Activated CD4-positive, alpha-beta T cell treated with anti-CD3 and anti-CD28 coated beads for 36 hours (primary cell): ENCODE data around the gene ULK3. TPM values are rescaled to one million over a fixed set of nuclear protein-coding genes. Genes with fewer than 3 reads are reported as not detected.
A peak's percentile ranks its signal among the peaks of the same experiment; 100 is the strongest.

Experiments
- ATAC-seq: fragments of 200-7000 bp; cut with Tn5 transposase; one replicate; pipeline ENCODE4 v1.10.0; 2021; ENCODE audit warnings: mild to moderate bottlenecking, moderate library complexity
- CTCF ChIA-PET: fragments of 350-600 bp; sonication (Branson Sonifier 250); formaldehyde crosslinking; loops from one replicate; lab custom pipeline; 2021; ENCODE audit warnings: antibody characterized with exemption; lab: Charles Lee
- POLR2A ChIA-PET: fragments of 350-600 bp; sonication (Branson Sonifier 250); formaldehyde crosslinking; loops from one replicate; lab custom pipeline; 2021; ENCODE audit warnings: antibody characterized with exemption, inconsistent platforms; lab: Charles Lee
- DNase-seq: peaks from one replicate; pipeline ENCODE4 v3.0.0-alpha.2; 2020
- H3K27ac Mint-ChIP-seq: one replicate; pipeline ENCODE4 v1.8.0; 2021; ENCODE audit warnings: mixed read lengths
- H3K27me3 Mint-ChIP-seq: one replicate; pipeline ENCODE4 v1.8.0; 2021; ENCODE audit warnings: mixed read lengths
- H3K36me3 Mint-ChIP-seq: one replicate; pipeline ENCODE4 v1.8.0; 2021; ENCODE audit warnings: low read depth, mixed read lengths
- H3K4me1 Mint-ChIP-seq: one replicate; pipeline ENCODE4 v1.8.0; 2021; ENCODE audit warnings: mixed read lengths
- H3K4me3 Mint-ChIP-seq: one replicate; pipeline ENCODE4 v1.8.0; 2021; ENCODE audit warnings: mild to moderate bottlenecking, moderate library complexity, mixed read lengths
- H3K9me3 Mint-ChIP-seq: one replicate; pipeline ENCODE4 v1.8.0; 2021; ENCODE audit warnings: low read depth, mixed read lengths
- intact Hi-C, 2 experiments: fragments of 100-400 bp; cut with DNase I in 1 of 2; cut with micrococcal nuclease in 1 of 2; formaldehyde crosslinking; loops; one replicate each; pipeline versions ENCODE4 v1.14.2 to v1.15.1; 2022 to 2024; cut with DNase I, micrococcal nuclease
- total RNA-seq, 2 experiments: library from RNA; stranded (reverse); gene quantifications; one replicate each; pipeline ENCODE4 v1.2.3, GENCODE V29; 2021

Gene ULK3
- total RNA-seq, 2 experiments from 2014 or later = 40.3 to 45.2 TPM

GRCh38 chr15:74791667-74792066 is 51.3 kb downstream of the ULK3 start:
- ATAC-seq (no peak), DNase-seq (no peak)
- ChIA-PET CTCF (interaction anchor here (0.7 to 22.1 kb wide), 6 partner anchors 9 to 744 kb away, joined by 3 to 743 read pairs (median 3); partner anchors contain the start of gene CSK), POLR2A (no interaction called here)
- peaks cover 89% of the 10 kb centered on the region for H3K4me1 Mint-ChIP-seq
- H3K36me3 Mint-ChIP-seq = peaks cover 61% of the 10 kb centered on the region
- H3K4me3 Mint-ChIP-seq = peak overlapping the region; percentile 89
- no peaks in the 10 kb centered on the region for H3K27me3 Mint-ChIP-seq
- peak overlapping the region; percentile 88 for H3K27ac Mint-ChIP-seq
- H3K9me3 Mint-ChIP-seq = no peaks in the 10 kb centered on the region
- intact Hi-C loops = no loop called here

GRCh38 chr15:74791007-74791406 is 51.9 kb downstream of the ULK3 start:
- intact Hi-C loops = no loop called here

GRCh38 chr15:74790080-74790916 is 52.7 kb downstream of the ULK3 start:
- CTCF ChIA-PET = interaction anchor here (0.6 to 22.1 kb wide), 7 partner anchors 9 to 158 kb away, joined by 3 to 743 read pairs (median 4); partner anchors contain the start of genes CSK and EDC3
- intact Hi-C loops = no loop called here
- no peak for ATAC-seq
- Mint-ChIP-seq H3K36me3 (peaks cover 65% of the 10 kb centered on the region), H3K27ac (peak overlapping the region; percentile 100), H3K9me3 (no peaks in the 10 kb centered on the region), H3K4me1 (peaks cover 79% of the 10 kb centered on the region), H3K27me3 (no peaks in the 10 kb centered on the region), H3K4me3 (peak overlapping the region; percentile 89)
- POLR2A ChIA-PET = interaction anchor here (0.6 to 1.2 kb wide), 4 partner anchors 10 to 136 kb away, joined by 3 to 4 read pairs (median 3); no protein-coding TSS in a partner anchor
- peak; percentile 74 for DNase-seq

More at GRCh38 chr15:74791007-74791406, 51.9 kb downstream of the ULK3 start:
- H3K4me3 Mint-ChIP-seq = peak overlapping the region; percentile 89
- no peak for DNase-seq
- ATAC-seq = no peak
- peaks cover 84% of the 10 kb centered on the region for H3K4me1 Mint-ChIP-seq
- H3K36me3 Mint-ChIP-seq = peaks cover 60% of the 10 kb centered on the region
- no peaks in the 10 kb centered on the region for H3K27me3 Mint-ChIP-seq
- ChIA-PET POLR2A (interaction anchor here (0.6 to 1.2 kb wide), 4 partner anchors 9 to 137 kb away, joined by 3 to 4 read pairs (median 3); no protein-coding TSS in a partner anchor), CTCF (interaction anchor here (0.8 to 22.1 kb wide), 6 partner anchors 8 to 159 kb away, joined by 3 to 743 read pairs (median 4); partner anchors contain the start of gene CSK)
- H3K27ac Mint-ChIP-seq = peak overlapping the region; percentile 88
- no peaks in the 10 kb centered on the region for H3K9me3 Mint-ChIP-seq

DNA sequence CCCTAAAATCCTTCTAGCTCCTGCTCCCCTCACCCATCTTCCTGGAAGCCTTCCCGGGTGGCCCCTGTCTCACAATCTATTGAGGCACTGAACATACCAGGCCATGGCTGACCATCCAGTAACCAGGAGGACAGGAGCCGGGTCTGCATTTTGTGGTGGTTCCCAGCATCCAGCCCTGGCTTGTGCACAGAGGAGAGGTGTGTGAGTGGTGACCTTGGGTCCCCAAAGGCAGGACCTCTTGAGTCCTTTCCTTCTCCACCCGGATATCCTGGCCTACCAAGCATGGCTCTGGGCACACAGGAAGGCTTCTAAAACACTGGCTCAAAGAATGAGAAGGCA is 53.2 kb downstream of the ULK3 start:
- H3K4me1 Mint-ChIP-seq = peaks cover 76% of the 10 kb centered on the region

GRCh38 chr15:74789171-74789631 is 53.8 kb downstream of the ULK3 start:
- ATAC-seq (no peak), DNase-seq (peak; percentile 63)
- POLR2A ChIA-PET = no interaction called here
- H3K4me1 Mint-ChIP-seq = peaks cover 73% of the 10 kb centered on the region
- intact Hi-C loops = loop anchor here (5.0 to 10.0 kb wide), 8 partner anchors 83 to 848 kb away; partner anchors contain the start of genes C15orf39 (in 1 of the 2), PML (in 1 of the 2), SCAMP2 (in 1 of the 2) and STOML1 (in 1 of the 2)
- H3K27ac Mint-ChIP-seq = peak overlapping the region; percentile 100
- peak overlapping the region; percentile 89 for H3K4me3 Mint-ChIP-seq
- no peaks in the 10 kb centered on the region for H3K9me3 Mint-ChIP-seq
- H3K36me3 Mint-ChIP-seq = peaks cover 70% of the 10 kb centered on the region
- no peaks in the 10 kb centered on the region for H3K27me3 Mint-ChIP-seq
- CTCF ChIA-PET = interaction anchor here (0.9 to 22.1 kb wide), 5 partner anchors 9 to 162 kb away, joined by 3 to 743 read pairs (median 11); partner anchors contain the start of genes CSK and EDC3

More for the DNA sequence above, 53.2 kb downstream of the ULK3 start:
- Mint-ChIP-seq H3K36me3 (peaks cover 67% of the 10 kb centered on the region), H3K9me3 (no peaks in the 10 kb centered on the region), H3K27ac (peak overlapping the region; percentile 100), H3K27me3 (no peaks in the 10 kb centered on the region), H3K4me3 (peak overlapping the region; percentile 89)
- ATAC-seq (no peak), DNase-seq (no peak)
- ChIA-PET CTCF (interaction anchor here (0.9 to 22.1 kb wide), 5 partner anchors 9 to 158 kb away, joined by 3 to 743 read pairs (median 4); partner anchors contain the start of genes CSK and EDC3), POLR2A (interaction anchor here (1.2 kb wide), 1 partner anchor 10 kb away, joined by 3 read pairs; no protein-coding TSS in a partner anchor)
- intact Hi-C loops = loop anchor here (5.0 to 10.0 kb wide), 8 partner anchors 83 to 848 kb away; partner anchors contain the start of genes C15orf39 (in 1 of the 2), PML (in 1 of the 2), SCAMP2 (in 1 of the 2) and STOML1 (in 1 of the 2)

GRCh38 chr15:74788683-74789151 is 54.2 kb downstream of the ULK3 start:
- DNase-seq (peak; percentile 78), ATAC-seq (peak; percentile 20)
- CTCF ChIA-PET = interaction anchor here (0.6 to 22.1 kb wide), 18 partner anchors 9 to 783 kb away, joined by 3 to 743 read pairs (median 4); partner anchors contain the start of genes ARID3B, CSK, RPP25 and ULK3
- H3K27me3 Mint-ChIP-seq = no peaks in the 10 kb centered on the region
- H3K9me3 Mint-ChIP-seq = no peaks in the 10 kb centered on the region
- POLR2A ChIA-PET = interaction anchor here (0.5 to 2.2 kb wide), 3 partner anchors 10 to 20 kb away, joined by 3 to 21 read pairs (median 3); no protein-coding TSS in a partner anchor
- peaks cover 71% of the 10 kb centered on the region for H3K4me1 Mint-ChIP-seq
- H3K27ac Mint-ChIP-seq = peak overlapping the region; percentile 100
- peak overlapping the region; percentile 89 for H3K4me3 Mint-ChIP-seq
- intact Hi-C loops = loop anchor here (1.0 to 10.0 kb wide), 10 partner anchors 8 to 849 kb away; partner anchors contain the start of genes C15orf39 (in 1 of the 2), PML (in 1 of the 2), SCAMP2 (in 1 of the 2) and STOML1 (in 1 of the 2)
- H3K36me3 Mint-ChIP-seq = peaks cover 74% of the 10 kb centered on the region

DNA sequence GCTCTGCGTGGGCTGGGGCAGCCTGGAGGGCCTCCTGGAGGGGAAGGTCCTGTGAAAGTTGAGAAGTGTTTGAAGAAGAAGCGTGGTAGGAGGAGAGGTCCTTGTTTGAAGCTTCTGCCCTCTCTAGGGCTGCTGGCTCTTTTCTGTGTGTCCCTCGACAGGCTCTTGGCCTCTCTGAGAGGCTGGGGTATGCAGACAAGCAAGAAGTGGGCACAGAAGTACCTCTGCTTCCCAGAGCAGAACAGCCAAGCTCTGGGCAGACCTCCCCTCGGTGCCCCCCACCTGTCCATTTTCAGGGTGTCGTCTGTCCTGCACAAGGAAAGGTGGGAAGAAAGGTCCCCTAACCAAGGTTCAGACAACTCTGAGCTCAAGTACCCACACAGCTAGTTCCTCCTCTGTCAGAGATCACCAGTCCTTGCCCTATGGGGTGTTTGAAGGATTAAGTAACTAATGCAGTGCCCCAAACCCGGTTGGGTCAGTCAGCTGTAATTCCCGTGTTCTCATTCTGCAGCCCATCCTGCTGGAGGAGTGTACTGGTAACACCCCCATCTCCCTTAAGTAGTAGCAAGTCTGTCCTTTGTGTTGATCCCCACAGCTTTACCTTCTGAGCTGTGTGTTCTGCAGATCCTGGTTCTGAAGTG is 54.8 kb downstream of the ULK3 start:
- Mint-ChIP-seq H3K36me3 (peaks cover 80% of the 10 kb centered on the region), H3K27ac (peak overlapping the region; percentile 100), H3K27me3 (no peaks in the 10 kb centered on the region), H3K4me3 (peak overlapping the region; percentile 89), H3K4me1 (peaks cover 65% of the 10 kb centered on the region), H3K9me3 (no peaks in the 10 kb centered on the region)
- intact Hi-C loops = loop anchor here (1.0 to 10.0 kb wide), 10 partner anchors 8 to 849 kb away; partner anchors contain the start of genes C15orf39 (in 1 of the 2), PML (in 1 of the 2), SCAMP2 (in 1 of the 2) and STOML1 (in 1 of the 2)
- DNase-seq (no peak), ATAC-seq (no peak)
- ChIA-PET POLR2A (interaction anchor here (0.5 to 2.2 kb wide), 4 partner anchors 9 to 207 kb away, joined by 3 to 21 read pairs (median 3); partner anchors contain the start of gene SCAMP5), CTCF (interaction anchor here (0.6 to 22.1 kb wide), 32 partner anchors 10 to 783 kb away, joined by 3 to 743 read pairs (median 4); partner anchors contain the start of genes ARID3B, CLK3, CSK and FAM219B)

DNA sequence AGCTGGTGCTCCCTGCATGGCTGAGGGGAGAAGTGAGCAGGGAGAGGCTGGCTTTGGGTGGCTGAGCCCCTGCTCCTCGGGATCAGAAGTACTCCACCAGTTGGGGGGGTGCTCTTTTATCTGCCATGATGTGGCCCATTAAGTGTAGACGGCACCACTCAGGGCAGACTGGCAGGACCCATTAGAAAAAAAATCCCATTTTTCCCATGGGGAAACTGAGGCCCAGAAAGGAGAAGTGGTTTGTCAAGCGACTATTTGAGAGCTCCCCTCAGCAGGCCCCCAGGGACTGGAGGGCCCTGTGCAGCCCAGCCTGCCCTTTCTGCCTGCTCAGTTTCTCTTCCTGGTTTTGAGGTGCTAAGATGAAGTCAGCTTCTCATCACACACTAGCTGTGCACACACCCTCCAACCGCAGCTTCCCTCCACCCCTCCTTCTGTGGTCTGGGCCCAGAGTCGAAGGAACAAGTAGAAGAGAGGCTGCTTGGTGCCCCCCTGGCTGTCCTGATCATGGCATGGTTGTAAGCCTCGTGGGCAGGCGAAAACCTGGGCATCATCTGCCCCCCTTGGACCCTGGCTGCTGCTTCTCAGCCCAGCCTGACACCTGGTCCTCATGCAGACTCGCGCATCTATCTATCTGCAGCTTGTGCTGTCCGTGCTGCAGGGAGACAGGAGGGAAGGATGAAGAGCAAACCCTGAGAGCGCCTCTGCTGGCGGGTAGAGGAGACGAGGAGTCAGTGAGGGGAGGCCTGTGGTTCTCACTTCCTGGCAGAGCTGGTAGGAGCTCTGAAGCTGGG is 55.5 kb downstream of the ULK3 start:
- DNase-seq = peak; percentile 97
- Mint-ChIP-seq H3K4me3 (peak overlapping the region; percentile 89), H3K9me3 (no peaks in the 10 kb centered on the region), H3K36me3 (peaks cover 81% of the 10 kb centered on the region), H3K4me1 (peaks cover 58% of the 10 kb centered on the region), H3K27ac (peak overlapping the region; percentile 100), H3K27me3 (no peaks in the 10 kb centered on the region)
- ChIA-PET CTCF (interaction anchor here (0.6 to 22.1 kb wide), 30 partner anchors 11 to 794 kb away, joined by 3 to 743 read pairs (median 4); partner anchors contain the start of genes ARID3B, CLK3, CSK and FAM219B), POLR2A (interaction anchor here (0.5 to 2.2 kb wide), 6 partner anchors 8 to 208 kb away, joined by 3 to 21 read pairs (median 3); partner anchors contain the start of genes CLK3 and SCAMP5)
- peak; percentile 74 for ATAC-seq
- intact Hi-C loops = loop anchor here (1.0 to 10.0 kb wide), 11 partner anchors 7 to 850 kb away; partner anchors contain the start of genes C15orf39 (in 1 of the 2), PML (in 1 of the 2), SCAMP2 (in 1 of the 2) and STOML1 (in 1 of the 2)

- ChIA-PET POLR2A (interaction anchor here (0.6 to 2.2 kb wide), 4 partner anchors 10 to 209 kb away, joined by 3 to 21 read pairs (median 3); partner anchors contain the start of genes CLK3 and SCAMP5), CTCF (interaction anchor here (0.6 to 22.1 kb wide), 19 partner anchors 11 to 794 kb away, joined by 3 to 743 read pairs (median 5); partner anchors contain the start of genes CLK3, CSK, FAM219B and RPP25)
- DNase-seq (peak; percentile 42), ATAC-seq (no peak)
- peaks cover 74% of the 10 kb centered on the region for H3K36me3 Mint-ChIP-seq
- intact Hi-C loops = loop anchor here (2.0 to 10.0 kb wide), 9 partner anchors 86 to 851 kb away; partner anchors contain the start of genes C15orf39 (in 1 of the 2), PML (in 1 of the 2), SCAMP2 (in 1 of the 2) and STOML1 (in 1 of the 2)
- H3K4me1 Mint-ChIP-seq = peaks cover 50% of the 10 kb centered on the region
- H3K27me3 Mint-ChIP-seq = no peaks in the 10 kb centered on the region
- H3K9me3 Mint-ChIP-seq = no peaks in the 10 kb centered on the region
- H3K4me3 Mint-ChIP-seq = peak overlapping the region; percentile 89
- peak overlapping the region; percentile 100 for H3K27ac Mint-ChIP-seq
These were observed 56.3 kb downstream of the ULK3 start for GRCh38 chr15:74786551-74787165.
